GM19372 (cell line): ENCODE measurements around the gene NKX2-2.

Experiments used
- ATAC-seq: cut with Tn5 transposase; IDR thresholded peaks from one replicate; pipeline ENCODE4 v1.9.1; 2021; ENCODE audit warnings: mild to moderate bottlenecking, low read depth, moderate library complexity; ENCODE audit not compliant: unreplicated experiment

The NKX2-2 gene

GRCh38 chr20:21522481-21523280 is 8.8 kb upstream of the NKX2-2 start:
- no peak for ATAC-seq

- no peak for ATAC-seq
Measured at GRCh38 chr20:21521596-21522480, 8.0 kb upstream of the NKX2-2 start.

GRCh38 chr20:21520702-21521595 is 7.1 kb upstream of the NKX2-2 start:
- no peak for ATAC-seq

GRCh38 chr20:21519136-21519584 is 5.3 kb upstream of the NKX2-2 start:
- ATAC-seq = no peak

- ATAC-seq = no peak
Measured at GRCh38 chr20:21518292-21518991, 4.6 kb upstream of the NKX2-2 start.

GRCh38 chr20:21517566-21518277 is 3.9 kb upstream of the NKX2-2 start:
- no peak for ATAC-seq

- no peak for ATAC-seq
Measured at GRCh38 chr20:21516861-21517565, 3.1 kb upstream of the NKX2-2 start.

GRCh38 chr20:21516180-21516567 is 2.3 kb upstream of the NKX2-2 start:
- no peak for ATAC-seq

- no peak for ATAC-seq
Measured at GRCh38 chr20:21515300-21516179, 1.7 kb upstream of the NKX2-2 start.

GRCh38 chr20:21514553-21515251 is 838 bp upstream of the NKX2-2 start:
- no peak for ATAC-seq

GRCh38 chr20:21513181-21513663 is 642 bp downstream of the NKX2-2 start:
- no peak for ATAC-seq

GRCh38 chr20:21512634-21513180 is 1.2 kb downstream of the NKX2-2 start:
- ATAC-seq = no peak

GRCh38 chr20:21511850-21512633 is 1.8 kb downstream of the NKX2-2 start:
- no peak for ATAC-seq

- no peak for ATAC-seq
Measured at GRCh38 chr20:21511485-21511849, 2.4 kb downstream of the NKX2-2 start.

- ATAC-seq = no peak
Measured at GRCh38 chr20:21510414-21511384, 3.2 kb downstream of the NKX2-2 start.
